Prostate gland (tissue), 2 donors: ENCODE results near the gene MARCHF11.

Experiments used
- CTCF ChIP-seq, 4 experiments: fragments of 200-600 bp in 2 of 4; fragments of 450-650 bp in 2 of 4; sonication (generic) in 2 of 4; IDR thresholded peaks; 1 replicate in 3 of 4; 2 replicates in 1 of 4; pipeline ENCODE4 v1.5.1; 2016 to 2019; ENCODE audit warnings: antibody characterized with exemption in 4 of 4, mild to moderate bottlenecking in 2 of 4, moderate library complexity in 2 of 4
- POLR2A ChIP-seq: fragments of 450-650 bp; IDR thresholded peaks from one replicate; pipeline ENCODE4 v1.6.1; 2016; ENCODE audit warnings: antibody characterized with exemption, mild to moderate bottlenecking
- POLR2AphosphoS5 ChIP-seq: sonication (generic); formaldehyde crosslinking; IDR thresholded peaks from one replicate; pipeline ENCODE4 v1.6.1; 2017; ENCODE audit warnings: antibody characterized with exemption

- no peak for TF ChIP-seq CTCF (IDR thresholded peaks at IDR 0.05)
- no peak for TF ChIP-seq POLR2AphosphoS5
- TF ChIP-seq POLR2A = no peak
Observed at GRCh38 chr5:16179936-16180788, 571 bp upstream of the MARCHF11 start.
